Stimulated activated CD4-positive, alpha-beta T cell treated with anti-CD3 and anti-CD28 coated beads, Interleukin-12 subunit alpha, Interleukin-12 subunit beta, amount 100 ng/mL, for 4 hours (primary cell): ENCODE results near the gene RAX.

Source experiments
- DNase-seq: peaks from one replicate; pipeline ENCODE4 v3.0.0-alpha.2; 2020

RAX gene

GRCh38 chr18:59272891-59273758 lies at the start of gene RAX:
Gene RAX (minus strand): TSS chr18:59273454. CDS start chr18:59273206, 248 bp downstream.
- DNase-seq, result no peak

DNA sequence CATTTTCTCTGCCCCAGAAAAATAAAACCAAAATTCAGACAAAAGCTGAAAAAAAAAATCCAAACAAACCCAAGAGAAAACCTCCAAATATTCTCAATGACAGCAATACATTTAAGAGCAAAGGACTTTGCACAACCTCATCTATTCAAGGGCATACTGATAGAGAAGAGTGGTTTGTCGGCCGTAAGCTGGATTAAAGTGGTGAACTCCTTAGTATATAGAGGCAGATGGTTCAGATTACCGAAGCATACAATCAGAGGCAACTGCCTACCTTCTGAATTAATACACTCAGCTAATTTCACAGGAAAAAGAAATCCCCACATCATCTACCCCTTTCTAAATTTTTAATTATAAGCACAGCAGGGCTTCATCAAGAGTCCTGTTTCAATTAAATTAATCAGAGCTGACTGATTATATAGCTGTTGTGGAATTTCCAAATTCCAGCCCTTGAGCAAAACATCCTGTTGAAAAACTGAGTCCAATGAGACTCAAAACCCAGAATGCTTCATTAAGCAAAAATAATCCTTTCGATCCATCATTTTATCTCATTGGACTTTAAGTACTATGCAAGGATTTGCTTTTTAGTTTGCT lies 45.3 kb upstream of the RAX start, which contains the start of gene CPLX4:
CPLX4 (minus strand) TSS at position 190 of the 591 bp plus-strand sequence; CDS start at position 3, 187 bp downstream.
- DNase-seq, result no peak

DNA sequence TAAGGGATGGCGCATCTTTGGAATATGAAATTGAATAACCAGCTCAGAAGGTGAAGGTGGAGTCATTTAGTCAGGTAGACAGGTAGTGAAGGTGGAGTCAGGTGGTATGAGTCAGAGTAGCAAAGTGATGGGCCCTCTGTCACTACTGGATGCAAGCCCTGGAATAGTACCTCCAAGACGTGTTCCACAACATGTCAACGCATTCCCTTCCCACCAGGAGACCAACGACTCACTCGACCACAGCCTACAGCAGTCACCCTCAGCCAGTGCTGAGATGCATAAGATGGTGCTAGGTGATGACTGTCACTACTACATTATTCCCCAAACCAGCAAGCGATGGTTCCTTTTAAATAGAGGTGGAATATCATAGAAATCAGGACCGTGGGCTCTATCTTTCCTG lies 38.4 kb upstream of the RAX start:
- DNase-seq, result no peak

GRCh38 chr18:59308938-59309260 lies 35.6 kb upstream of the RAX start:
- DNase-seq, result no peak

DNA sequence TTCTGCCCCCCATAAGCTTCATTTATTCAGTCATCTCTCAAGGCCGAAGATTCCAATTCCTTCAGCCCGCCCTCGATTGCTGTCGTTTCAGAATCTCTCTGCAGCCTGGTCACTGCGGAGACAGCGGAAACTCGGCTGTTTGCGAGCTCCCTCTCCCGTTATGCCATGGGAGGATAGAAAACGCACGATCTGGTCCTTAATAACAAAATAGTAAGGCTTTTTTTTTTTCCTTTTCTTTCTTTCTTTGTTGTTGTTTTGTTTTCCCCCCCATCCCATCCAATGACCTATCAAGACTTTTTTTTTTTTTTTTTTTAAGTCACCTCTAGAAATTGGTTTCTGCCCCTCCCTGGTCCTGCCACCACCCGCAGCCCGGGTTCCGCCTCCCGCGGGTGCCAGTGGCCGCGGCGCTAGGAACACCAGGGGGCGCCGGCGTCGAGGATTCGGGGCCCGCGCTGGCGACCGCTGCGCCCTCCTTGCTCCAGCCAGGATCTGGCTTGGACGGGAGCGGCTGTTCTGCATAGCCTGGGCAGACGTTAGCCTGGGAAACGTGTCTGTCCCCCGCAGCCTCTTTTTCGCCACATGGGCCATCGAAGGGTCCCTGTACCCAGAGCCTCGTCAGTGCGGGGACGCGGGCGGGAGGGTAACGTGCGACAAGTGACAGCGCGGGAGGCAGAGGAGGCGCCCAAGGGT lies 35.1 kb upstream of the RAX start:
- DNase-seq, result peak; percentile 73

- no peak for DNase-seq
Observed at GRCh38 chr18:59306640-59307039, 33.4 kb upstream of the RAX start.

DNA sequence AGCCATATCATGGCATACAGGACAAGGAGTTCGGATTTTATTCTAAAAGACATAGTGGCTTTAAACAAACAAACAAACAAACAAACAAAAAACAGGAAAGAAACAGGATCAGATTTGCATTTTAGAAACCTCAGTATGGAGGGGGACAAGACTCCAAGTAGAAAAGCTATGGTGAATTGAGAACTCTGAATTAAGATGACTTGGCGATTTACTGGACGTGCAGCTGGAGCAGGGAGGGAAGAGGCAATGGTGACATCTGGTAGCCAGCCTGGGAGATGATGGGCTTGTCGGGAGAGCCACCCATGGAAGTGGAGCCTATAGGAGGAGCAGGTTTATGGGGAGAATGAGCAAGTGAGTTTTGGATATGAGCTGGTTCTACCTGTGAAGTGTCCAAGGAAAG lies 32.0 kb upstream of the RAX start:
- DNase-seq, result no peak

DNA sequence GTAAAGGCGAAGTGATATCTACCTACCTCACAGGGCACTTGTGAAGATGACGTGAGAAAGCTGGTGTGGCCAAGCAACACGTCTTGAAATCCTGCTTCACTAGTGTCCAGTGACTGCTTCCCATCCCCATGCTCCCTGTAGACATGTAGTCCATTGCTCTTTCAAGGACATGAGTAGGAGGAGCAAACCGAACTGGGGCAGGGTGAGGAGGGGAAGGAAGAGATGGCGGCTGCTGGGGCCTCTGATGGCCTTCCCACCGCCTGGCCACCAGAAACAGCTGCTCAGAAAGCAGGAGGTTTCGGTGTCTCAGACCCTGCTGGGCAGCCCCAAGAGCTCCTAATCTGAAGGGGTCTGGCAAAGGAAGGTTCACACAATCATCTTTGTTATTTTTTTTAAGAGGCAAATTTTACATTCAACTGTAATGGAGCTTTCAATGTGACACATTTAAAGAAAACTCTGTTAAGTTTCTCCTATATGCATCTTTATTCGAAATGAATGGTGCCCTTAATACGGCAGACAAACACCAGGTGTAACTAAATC lies 30.5 kb upstream of the RAX start:
- no peak for DNase-seq

- DNase-seq, result no peak
Observed at GRCh38 chr18:59303006-59303405, 29.8 kb upstream of the RAX start.

DNA sequence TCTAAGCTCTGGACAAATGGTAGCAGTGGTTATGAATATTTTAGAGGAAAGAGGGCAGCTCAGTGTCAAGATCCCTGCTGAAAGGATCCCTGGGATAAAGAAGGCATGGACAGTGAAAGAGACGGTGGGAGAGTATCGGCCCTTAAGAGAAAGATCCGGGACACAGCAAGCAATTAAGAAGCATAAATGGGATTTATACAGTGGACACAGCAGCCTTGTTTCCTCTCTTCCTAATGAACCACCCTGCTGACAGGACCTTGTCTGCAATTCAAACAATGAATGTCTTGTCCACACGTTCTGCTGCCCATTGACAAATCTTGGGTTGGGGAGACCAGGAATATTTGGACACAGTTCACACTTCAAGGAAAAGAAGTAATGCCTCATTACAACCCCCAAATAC lies 28.7 kb upstream of the RAX start:
- DNase-seq, result no peak

DNA sequence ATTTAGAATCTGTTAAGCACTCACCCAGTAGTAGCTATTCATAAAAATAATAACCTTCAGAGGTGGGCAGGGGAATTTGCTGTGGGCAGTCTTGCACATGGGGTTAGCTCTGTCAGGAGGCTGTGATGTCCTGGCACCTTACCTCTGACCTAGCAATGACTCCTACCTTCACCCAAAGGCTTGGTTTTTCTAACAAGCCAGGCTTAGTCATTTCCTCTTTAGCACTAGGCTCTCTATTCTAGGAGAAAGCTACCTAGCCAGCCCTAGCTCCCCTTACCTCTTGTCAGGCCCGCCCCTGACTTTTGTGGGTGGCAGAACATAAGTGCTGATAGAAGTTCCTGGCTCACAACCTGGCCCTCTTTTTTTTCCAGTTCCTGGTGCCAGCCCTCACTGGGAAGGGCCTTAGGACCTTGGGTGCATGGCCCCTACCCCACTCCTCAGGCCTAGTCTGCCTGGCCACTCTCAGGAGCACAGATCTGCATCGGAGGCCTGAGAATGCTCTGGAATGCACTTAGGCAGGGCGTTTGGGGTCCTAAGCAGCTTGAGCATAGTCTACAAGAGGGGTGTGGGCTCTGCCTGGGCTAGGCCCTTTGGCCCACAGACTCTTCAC lies 27.5 kb upstream of the RAX start:
- no peak for DNase-seq

DNA sequence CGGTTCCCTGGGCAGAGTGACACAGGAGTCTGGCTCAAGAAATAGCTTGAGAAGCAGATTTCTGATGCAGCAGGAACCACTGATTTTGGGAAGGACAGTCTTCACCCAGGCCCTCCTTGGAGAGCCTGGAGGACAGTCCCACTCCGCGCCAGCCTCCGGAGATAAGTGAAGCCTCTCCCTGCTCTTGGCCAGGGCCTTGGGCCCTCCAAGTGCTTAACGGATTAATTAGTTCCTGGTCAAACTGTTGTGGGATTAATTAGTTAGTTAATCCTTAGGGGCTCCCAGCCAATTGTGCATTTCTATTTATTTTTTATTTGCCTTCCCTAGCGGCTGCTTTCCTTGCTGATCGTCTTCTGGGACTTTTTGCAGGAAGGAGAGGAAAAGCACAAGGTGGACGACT lies 25.6 kb upstream of the RAX start:
- DNase-seq, result no peak

- DNase-seq, result no peak
Observed at GRCh38 chr18:59293317-59293716, 20.1 kb upstream of the RAX start.

- DNase-seq, result no peak
Observed at GRCh38 chr18:59286341-59286740, 13.1 kb upstream of the RAX start.

GRCh38 chr18:59282341-59282740 lies 9.1 kb upstream of the RAX start:
- DNase-seq, result no peak

DNA sequence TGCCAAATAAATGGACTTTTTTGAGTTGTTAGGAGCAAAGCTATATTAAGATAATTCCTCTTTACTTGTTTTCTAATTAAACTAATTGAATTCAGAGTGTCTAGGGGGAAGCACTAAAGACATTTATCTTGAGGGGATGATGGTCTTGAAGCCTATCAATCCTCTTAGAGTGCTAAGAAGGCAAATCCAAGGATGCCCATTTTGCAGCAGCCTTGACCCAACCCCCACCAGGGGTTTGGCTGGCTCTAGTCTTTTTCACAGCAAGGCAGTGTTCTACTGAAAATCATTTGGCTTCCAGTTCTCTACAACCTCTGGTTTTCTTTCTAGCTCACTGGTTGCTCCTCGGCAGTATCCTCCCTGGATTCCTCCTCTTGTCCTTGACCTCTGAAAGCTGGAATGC lies 6.5 kb upstream of the RAX start:
- DNase-seq, result no peak

DNA sequence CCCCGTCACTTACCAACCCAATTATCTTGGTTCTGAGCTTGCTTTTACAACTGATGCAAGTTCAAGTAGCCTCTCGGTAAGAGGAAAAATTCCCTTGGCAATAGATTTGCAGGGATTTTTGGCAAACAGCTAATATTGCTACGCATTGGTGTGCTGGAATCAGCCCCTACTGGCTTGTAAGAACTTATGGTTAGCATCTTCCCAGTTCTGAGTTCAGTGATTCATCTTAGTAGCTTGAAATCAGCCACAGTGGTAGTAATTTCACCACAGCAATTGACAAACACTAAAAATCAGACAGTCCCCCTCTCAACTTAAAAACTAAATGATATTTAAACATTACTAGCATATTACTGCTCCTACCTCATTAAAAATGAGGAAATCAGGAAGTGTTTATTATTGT lies 5.9 kb upstream of the RAX start:
- no peak for DNase-seq

DNA sequence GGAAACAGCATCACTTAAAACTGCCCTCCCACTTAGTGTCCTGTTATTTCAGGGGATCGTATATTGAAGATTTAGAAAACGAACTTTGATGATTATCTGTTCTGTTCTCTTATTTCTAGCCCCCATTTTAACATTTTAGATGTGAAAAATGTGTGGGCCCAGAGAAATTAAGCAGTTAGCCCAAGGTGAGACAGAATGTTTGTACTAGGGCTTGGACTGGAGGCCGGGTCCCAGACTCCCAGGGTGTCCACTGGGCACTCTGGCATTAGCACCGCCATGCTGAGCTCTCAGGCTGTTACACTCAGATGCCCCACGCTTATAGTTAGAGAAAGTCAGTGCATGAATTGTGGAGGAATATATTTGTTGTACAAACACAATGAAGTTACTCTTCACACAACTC lies 5.5 kb upstream of the RAX start:
- DNase-seq, result no peak

GRCh38 chr18:59276047-59276446 lies 2.8 kb upstream of the RAX start:
- no peak for DNase-seq

- DNase-seq, result no peak
Observed at GRCh38 chr18:59275406-59275949, 2.2 kb upstream of the RAX start.

GRCh38 chr18:59274533-59274928 lies 1.3 kb upstream of the RAX start:
- no peak for DNase-seq

- DNase-seq, result no peak
Observed at GRCh38 chr18:59273759-59274532, 692 bp upstream of the RAX start.
